GM12878 (cell line): Measurements from ENCODE around the gene LAMA4.

ENCODE experiments used
- EZH2 ChIP-seq: IDR thresholded peaks from 2 replicates; pipeline ENCODE4 v1.6.1; 2012; ENCODE audit warnings: low read depth, mild to moderate bottlenecking, control low read depth, inconsistent platforms, low read length, borderline replicate concordance; ENCODE audit not compliant: control insufficient read depth
- POLR2A ChIP-seq: IDR thresholded peaks from 2 replicates; pipeline ENCODE4 v1.6.1; 2011; ENCODE audit warnings: low read depth, mild to moderate bottlenecking, low read length
- TF ChIP-seq, protein P1 (sequence below), 3 experiments: IDR thresholded peaks in 2 of 3; conservative IDR thresholded peaks in 1 of 3; 2 replicates each; pipeline ENCODE4 v1.5.1; 2011; ENCODE audit warnings: low read depth in 3 of 3, low read length in 3 of 3, mild to moderate bottlenecking in 3 of 3, control low read depth in 2 of 3, moderate library complexity in 2 of 3, inconsistent platforms in 1 of 3, mixed read lengths in 1 of 3; ENCODE audit not compliant: control insufficient read depth in 2 of 3, insufficient read depth in 1 of 3; ENCODE audit errors: extremely low read depth in 1 of 3

DNA sequence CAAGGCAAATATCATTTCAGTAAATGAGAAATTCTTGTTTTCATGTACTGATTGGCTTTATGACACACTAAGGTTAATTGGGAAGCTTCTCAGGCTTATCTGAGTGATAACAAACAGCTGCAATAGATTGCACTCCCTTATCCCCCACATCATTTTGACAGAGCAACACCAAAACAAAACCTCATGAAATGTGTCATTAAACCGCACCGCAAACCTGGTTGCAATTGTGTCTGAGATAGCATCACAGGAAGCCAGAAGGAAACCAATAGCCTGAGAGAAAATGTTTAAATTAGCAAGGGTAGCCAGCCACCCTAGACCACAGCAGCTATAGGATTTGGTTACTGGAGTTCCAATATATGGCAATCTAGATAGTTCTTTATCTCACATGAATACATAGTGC lies 31.6 kb upstream of the LAMA4 start:
- TF ChIP-seq POLR2A (no peak), EZH2 (no peak)
- TF ChIP-seq, protein P1, sequence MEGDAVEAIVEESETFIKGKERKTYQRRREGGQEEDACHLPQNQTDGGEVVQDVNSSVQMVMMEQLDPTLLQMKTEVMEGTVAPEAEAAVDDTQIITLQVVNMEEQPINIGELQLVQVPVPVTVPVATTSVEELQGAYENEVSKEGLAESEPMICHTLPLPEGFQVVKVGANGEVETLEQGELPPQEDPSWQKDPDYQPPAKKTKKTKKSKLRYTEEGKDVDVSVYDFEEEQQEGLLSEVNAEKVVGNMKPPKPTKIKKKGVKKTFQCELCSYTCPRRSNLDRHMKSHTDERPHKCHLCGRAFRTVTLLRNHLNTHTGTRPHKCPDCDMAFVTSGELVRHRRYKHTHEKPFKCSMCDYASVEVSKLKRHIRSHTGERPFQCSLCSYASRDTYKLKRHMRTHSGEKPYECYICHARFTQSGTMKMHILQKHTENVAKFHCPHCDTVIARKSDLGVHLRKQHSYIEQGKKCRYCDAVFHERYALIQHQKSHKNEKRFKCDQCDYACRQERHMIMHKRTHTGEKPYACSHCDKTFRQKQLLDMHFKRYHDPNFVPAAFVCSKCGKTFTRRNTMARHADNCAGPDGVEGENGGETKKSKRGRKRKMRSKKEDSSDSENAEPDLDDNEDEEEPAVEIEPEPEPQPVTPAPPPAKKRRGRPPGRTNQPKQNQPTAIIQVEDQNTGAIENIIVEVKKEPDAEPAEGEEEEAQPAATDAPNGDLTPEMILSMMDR (IDR thresholded peaks at IDR 0.05 in 2 of 3, conservative IDR thresholded peaks at IDR 0.05 in 1 of 3; ENCODE audit: control insufficient read depth in 2 of 3, extremely low read depth in 1 of 3, insufficient read depth in 1 of 3, low read depth in 3 of 3, low read length in 3 of 3) = no peak
